ENCODE measurements around the gene B3GALT5.
"Not testable (repeated sequence)": the region's sequence is repeated elsewhere in the genome, so short reads cannot be mapped to it uniquely, and the experiment has no call there.

Gene B3GALT5

DNA sequence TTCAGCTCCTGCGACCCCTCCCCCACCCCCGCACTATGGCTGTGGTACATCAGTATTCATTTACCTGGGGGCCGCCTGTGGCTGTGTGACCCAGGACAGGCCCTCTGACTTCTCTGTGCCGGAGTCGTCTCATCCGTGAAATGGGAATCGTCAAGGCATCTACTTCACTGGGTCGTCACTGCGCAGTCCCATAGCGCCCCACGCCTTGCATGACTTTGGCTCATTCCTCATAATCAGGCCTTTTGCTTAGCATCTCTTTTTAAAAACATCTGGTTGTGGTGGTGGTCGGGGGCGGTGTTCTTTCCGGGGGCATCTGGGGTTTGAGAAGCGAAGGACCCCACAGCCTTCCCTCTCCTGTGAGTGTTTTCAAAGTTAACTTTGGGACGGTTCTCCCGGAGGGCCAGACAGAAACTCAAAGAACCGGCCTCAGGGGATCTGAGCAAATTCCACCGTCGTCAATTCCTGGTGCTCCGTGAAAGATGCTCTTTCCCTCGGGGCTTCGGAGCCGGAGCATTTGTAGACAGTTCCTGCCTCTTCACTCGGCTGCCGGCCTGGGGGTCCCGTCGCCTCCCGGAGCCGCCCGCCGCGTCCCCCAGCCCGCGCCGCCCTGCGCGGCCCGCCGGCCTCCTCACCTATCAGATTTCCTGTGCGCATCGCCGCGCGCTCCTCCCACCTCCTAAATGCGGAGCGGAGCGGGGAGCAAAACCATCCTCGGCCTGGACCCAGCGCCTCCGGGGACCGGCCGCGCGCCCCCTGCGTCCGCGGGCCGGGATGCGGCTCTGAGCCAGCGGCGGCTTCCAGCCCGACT, at the start of gene B3GALT5:
TSS of gene B3GALT5 (plus strand) at position 708 of the 808 bp plus-strand sequence. CDS start 47,620 bp downstream, outside the sequence.
- no peak for DNase-seq

DNA sequence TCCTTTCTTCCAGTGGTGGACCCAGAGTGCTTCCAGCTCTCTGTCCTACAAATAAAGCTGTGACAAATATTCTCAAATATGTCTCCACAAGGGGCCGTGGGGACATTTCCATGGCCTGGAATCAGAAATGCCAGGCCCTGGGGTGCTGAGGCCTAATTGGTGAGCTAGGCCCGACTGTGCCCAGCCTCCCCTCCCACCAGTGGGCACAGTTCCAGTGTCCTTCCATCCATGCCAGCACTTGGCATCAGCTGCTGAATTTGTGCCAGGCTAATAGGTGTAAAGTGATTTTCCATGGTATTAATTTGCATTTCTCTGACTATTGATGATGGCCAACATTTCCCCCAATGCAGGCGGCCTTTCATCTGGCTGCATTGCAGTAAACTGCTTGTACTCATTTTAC, 48.5 kb upstream of the B3GALT5 start:
- DNase-seq = no peak

GRCh38 chr21:39567180-39567972, 45.4 kb upstream of the B3GALT5 start:
- DNase-seq = no peak

- DNase-seq = no peak
Measured at GRCh38 chr21:39568361-39568760, 44.4 kb upstream of the B3GALT5 start.

DNA sequence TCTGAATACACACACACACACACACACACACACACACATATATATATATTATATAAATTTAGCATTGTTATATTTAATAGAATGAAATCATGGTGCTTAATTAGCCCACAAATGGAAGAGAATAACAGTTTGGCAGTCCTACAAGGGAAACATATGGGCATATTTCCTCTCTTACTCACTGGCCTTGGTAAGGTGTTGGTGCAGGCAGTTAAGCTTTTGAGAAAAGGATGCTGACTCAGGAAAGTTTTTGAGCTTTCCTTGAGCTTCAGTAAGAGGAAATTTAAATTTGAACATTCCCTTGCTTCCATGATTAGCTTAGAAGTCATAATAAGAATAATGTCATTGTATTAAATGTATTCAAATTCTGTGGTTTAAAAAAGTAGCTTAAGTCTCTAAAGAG, 37.0 kb upstream of the B3GALT5 start:
- DNase-seq = no peak

GRCh38 chr21:39576518-39577128, 36.1 kb upstream of the B3GALT5 start:
- DNase-seq = no peak

GRCh38 chr21:39579734-39580332, 32.9 kb upstream of the B3GALT5 start:
- no peak for DNase-seq

GRCh38 chr21:39580744-39581143, 32.0 kb upstream of the B3GALT5 start:
- DNase-seq = no peak

GRCh38 chr21:39581414-39581813, 31.3 kb upstream of the B3GALT5 start:
- no peak for DNase-seq

GRCh38 chr21:39582749-39583148, 30.0 kb upstream of the B3GALT5 start:
- no peak for DNase-seq

DNA sequence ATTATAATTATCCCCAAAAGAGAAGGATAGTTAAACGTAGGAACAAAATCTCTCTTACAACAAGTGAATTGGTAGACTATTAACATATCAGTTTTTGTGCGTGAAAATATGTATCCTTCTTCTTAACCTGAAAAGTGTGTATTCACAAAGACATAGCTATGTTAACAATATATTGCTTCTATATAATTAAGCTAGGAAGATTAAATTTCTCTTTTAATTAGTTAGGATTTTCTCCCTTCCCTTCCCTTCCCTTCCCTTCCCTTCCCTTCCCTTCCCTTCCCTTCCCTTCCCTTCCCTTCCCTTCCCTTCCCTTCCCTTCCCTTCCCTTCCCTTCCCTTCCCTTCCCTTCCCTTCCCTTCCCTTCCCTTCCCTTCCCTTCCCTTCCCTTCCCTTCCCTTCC, 29.2 kb upstream of the B3GALT5 start:
- not testable (repeated sequence) for DNase-seq

- no peak for DNase-seq
Measured at GRCh38 chr21:39587376-39587775, 25.4 kb upstream of the B3GALT5 start.

DNA sequence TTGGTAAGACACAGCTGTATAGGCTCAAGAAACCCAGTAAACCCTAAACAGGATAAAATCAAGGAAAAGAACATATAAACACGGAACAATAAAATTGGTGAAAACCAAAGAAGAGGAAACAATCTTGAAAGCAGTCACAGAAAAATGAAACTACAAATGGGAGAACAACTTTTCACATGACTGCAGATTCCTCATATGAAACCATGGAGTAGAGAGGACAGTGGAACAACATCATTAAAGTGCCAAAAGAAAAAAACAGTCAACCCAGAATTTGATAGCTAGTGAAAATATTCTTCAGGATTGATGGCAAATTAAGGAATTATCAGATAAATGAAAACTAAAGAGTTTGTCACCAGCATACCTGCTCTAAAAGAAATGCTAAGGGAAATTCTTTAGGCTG, 23.9 kb upstream of the B3GALT5 start:
- DNase-seq = no peak

GRCh38 chr21:39593522-39593921, 19.2 kb upstream of the B3GALT5 start:
- no peak for DNase-seq

DNA sequence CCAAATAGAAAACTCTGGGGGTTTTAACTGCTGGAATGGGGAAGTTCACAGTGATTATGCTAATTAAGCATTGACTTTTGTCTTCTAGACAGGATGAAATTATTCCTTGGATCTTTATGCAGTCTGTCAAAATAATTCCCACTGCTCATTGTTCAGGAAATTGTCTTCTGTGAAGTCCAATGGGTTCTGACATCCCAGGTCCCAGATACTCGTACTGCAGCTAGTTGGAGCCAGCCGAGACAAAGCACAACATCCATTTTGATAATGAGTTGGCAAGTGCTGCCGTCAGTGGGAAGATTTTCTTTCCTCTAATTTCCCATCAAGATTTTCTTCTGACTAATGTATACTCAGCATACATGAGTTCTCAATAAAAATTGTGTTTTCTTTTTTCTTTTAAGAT, 17.3 kb upstream of the B3GALT5 start:
- no peak for DNase-seq

DNA sequence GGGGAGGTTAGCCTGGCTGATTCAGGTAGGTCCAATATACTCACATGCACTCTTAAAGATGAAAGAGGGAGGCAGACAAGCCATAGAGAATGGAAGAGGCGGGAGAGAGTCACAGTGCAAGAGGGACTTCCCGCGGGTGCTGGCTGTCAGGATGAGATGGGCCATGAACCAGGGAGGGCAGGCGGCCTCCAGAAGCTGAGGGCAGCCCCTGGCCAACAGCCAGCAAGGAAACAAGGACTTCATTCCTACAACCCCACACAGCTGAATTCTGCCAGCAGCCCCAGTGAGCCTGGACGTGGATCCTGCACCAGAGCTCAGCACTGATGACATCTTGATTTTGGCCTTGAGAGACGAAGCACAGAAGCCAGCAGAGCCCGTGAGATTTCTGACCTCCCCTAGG, 15.1 kb upstream of the B3GALT5 start:
- DNase-seq = no peak

- no peak for DNase-seq
Measured at GRCh38 chr21:39599191-39599970, 13.4 kb upstream of the B3GALT5 start.

DNA sequence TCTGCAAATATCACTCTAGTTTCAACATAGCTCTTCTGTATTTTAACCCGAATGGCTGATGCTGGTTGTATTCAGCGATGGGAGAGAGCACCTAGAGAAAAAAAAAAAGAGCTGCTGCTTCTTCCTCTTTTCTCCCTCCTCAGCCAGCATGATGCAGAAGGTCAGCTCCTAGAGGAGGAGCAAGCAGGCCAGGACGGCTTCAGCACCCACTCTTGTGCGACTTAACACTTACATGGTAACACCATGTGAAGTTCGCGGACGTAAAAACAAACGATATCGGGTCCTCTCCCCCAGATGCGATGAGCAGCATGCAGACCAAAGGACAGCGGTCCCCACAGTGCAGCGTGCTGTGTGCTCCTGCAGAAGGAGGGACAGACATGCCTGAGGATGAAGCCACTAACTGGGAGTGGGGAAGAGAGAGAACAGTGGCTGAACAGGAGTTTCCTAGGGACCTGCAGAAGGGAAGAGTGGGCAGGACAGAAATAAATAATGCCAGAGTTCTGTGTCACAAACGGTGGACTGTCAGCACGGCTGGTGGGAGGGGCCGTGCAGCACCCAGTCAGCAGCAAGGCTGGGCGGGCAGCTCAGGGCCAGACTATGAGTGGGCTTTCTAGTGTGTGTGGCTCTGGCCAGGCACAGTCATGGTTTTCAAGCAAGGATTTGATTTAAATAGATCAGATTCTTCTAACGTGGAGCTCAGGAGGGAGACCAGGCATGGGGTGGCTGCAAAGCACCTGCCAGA, 11.4 kb upstream of the B3GALT5 start:
- no peak for DNase-seq

DNA sequence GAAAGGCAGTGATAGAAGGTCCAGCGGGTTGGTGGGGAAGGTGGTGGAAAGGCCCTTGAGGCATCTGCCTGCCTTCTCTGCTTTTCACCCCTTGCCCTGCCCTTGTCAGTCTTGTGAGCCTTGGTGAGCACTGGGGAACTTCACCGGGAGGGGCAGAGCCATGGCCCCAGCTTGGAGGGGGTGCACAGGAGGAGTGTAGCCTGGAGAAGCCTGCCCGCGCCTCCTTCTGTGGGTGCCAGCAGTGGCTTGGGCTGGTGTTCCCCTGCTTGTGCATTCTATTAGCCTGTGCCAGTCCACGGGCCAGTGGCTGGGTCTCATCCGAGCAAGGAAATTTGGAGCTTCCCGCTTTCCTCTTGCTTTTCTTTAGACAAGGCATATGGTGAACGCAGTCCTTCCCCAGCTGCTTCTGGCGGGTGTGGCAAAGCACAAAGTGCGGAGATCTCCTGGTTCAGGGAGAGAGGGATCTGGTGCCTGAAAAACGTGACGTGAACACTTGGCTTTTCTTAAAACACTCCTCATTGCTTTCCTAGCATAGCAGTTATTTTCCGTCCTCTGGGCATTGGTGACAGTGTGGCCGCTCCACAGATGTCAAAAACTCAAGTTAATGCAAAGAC, 10.6 kb upstream of the B3GALT5 start:
- DNase-seq = no peak

GRCh38 chr21:39602793-39603192, 9.9 kb upstream of the B3GALT5 start:
- DNase-seq = no peak

DNA sequence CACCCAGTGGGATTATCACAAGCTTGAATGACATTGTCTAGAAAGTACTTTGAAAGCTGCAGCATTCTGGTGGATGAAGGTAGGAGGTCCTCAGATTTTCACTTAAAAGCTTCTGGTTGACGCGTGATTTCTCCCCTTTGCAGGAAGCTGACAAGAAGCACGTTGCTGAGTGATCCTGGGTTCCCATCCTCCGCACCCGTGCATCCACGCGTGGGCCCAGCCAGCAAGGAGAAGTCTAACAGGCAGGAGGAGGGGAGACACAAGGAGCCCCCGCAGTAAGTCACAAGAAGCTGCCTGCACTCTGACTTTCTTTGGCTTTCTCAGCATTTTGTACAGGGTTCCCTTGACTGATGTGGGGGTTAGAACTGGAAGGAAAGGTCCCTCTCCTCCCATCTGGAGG, 7.8 kb upstream of the B3GALT5 start:
- DNase-seq = no peak
